K562 (cell line): ENCODE measurements around the gene PSD4. TPM values are rescaled to one million over a fixed set of nuclear protein-coding genes. Genes with fewer than 3 reads are reported as not detected.

Experiments
- ATAC-seq: fragments of 200-7000 bp; cut with Tn5 transposase; 3 replicates; pipeline ENCODE4 v1.9.1; 2020; ENCODE audit warnings: moderate library complexity
- BruUV-seq: library from RNA; stranded (reverse); fragments of 400-500 nt; replicated peaks from 2 replicates; lab custom pipeline; 2021; lab: Mats Ljungman, UMichigan
- CTCF ChIA-PET: fragments of 300-600 bp; formaldehyde crosslinking; extraction: SDS; loops from one replicate; lab custom pipeline; 2021; ENCODE audit warnings: low intra/inter-chr PET ratio; lab: Yijun Ruan, JAX
- POLR2A ChIA-PET: fragments of 300-600, 350-650 bp; sonication (Branson Sonifier 250); formaldehyde crosslinking; extraction: SDS; loops from one replicate; lab custom pipeline; 2021; ENCODE audit warnings: antibody characterized with exemption, inconsistent platforms; lab: Yijun Ruan, JAX
- DNase-seq, 4 experiments: peaks; one replicate each; pipeline versions ENCODE4 v3.0.0 to v3.0.0-alpha.2; 2011 to 2018; ENCODE audit warnings: low spot score in 3 of 4, mixed read lengths in 3 of 4; ENCODE audit errors: extremely low read depth in 1 of 4
- FAIRE-seq: peaks from 2 replicates; lab custom pipeline; 2011; peaks lifted over from hg19 to GRCh38; lab: Jason Lieb, UNC
- H2AFZ ChIP-seq: 2 replicates; pipeline ENCODE4 v1.6.0; 2011; ENCODE audit warnings: low read depth, low read length, control low read depth, inconsistent platforms
- H3K27ac ChIP-seq: fragments of 200-600 bp; 3 replicates; pipeline ENCODE4 v1.8.0; 2011; ENCODE audit warnings: low read depth, mild to moderate bottlenecking, control low read depth, inconsistent platforms, low read length, moderate library complexity, mixed read lengths; ENCODE audit errors: extremely low read depth
- H3K27me3 ChIP-seq, 2 experiments: fragments of 300-600 bp in 1 of 2; 2 replicates in 1 of 2; 3 replicates in 1 of 2; pipeline versions ENCODE4 v1.6.0 to v1.8.0; 2011; ENCODE audit warnings: inconsistent platforms in 2 of 2, low read length in 2 of 2, mild to moderate bottlenecking in 1 of 2, mixed read lengths in 1 of 2, moderate library complexity in 1 of 2; ENCODE audit not compliant: control insufficient read depth in 2 of 2, insufficient read depth in 2 of 2
- H3K36me3 ChIP-seq: fragments of 300-600 bp; 3 replicates; pipeline ENCODE4 v1.8.0; 2011; ENCODE audit warnings: mild to moderate bottlenecking, low read length, inconsistent platforms; ENCODE audit not compliant: control insufficient read depth, insufficient read depth
- H3K4me1 ChIP-seq, 2 experiments: fragments of 200-600 bp in 1 of 2; replicated peaks in 1 of 2; 2 replicates in 1 of 2; 3 replicates in 1 of 2; pipeline versions ENCODE4 v1.5.1 to v1.8.0; 2011; ENCODE audit warnings: inconsistent platforms in 2 of 2, low read length in 2 of 2, mild to moderate bottlenecking in 1 of 2, mixed read lengths in 1 of 2, moderate library complexity in 1 of 2; ENCODE audit not compliant: control insufficient read depth in 2 of 2, insufficient read depth in 2 of 2
- H3K4me2 ChIP-seq: 2 replicates; pipeline ENCODE4 v1.6.1; 2011; ENCODE audit warnings: low read length, control low read depth, inconsistent platforms, mixed read lengths; ENCODE audit not compliant: insufficient read depth
- H3K4me3 ChIP-seq: fragments of 200-600 bp; sonication (generic), shearing (Covaris generic); 2 replicates; pipeline ENCODE4 v1.5.1; 2016; ENCODE audit warnings: control low read depth, inconsistent platforms
- H3K79me2 ChIP-seq: fragments of 200-600 bp; 3 replicates; pipeline ENCODE4 v1.8.0; 2011; ENCODE audit warnings: low read length, inconsistent platforms; ENCODE audit not compliant: control insufficient read depth, insufficient read depth
- H3K9ac ChIP-seq, 2 experiments: 2 replicates each; pipeline versions ENCODE4 v1.6.0 to v1.6.1; 2011; ENCODE audit warnings: low read depth in 2 of 2, low read length in 2 of 2, control low read depth in 1 of 2, inconsistent platforms in 1 of 2, mild to moderate bottlenecking in 1 of 2, mixed read lengths in 1 of 2; ENCODE audit not compliant: insufficient read depth in 1 of 2
- H3K9me1 ChIP-seq: one replicate; pipeline ENCODE4 v1.6.0; 2011; ENCODE audit warnings: inconsistent platforms, mild to moderate bottlenecking, low read length, moderate library complexity; ENCODE audit not compliant: control insufficient read depth, insufficient read depth
- H3K9me3 ChIP-seq: replicated peaks from 2 replicates; pipeline ENCODE4 v1.5.1; 2011; ENCODE audit warnings: low read depth, low read length, inconsistent platforms; ENCODE audit not compliant: control insufficient read depth, insufficient read depth
- H4K20me1 ChIP-seq: replicated peaks from 2 replicates; pipeline ENCODE4 v1.6.1; 2011; ENCODE audit warnings: low read length, inconsistent platforms, mixed read lengths; ENCODE audit not compliant: control insufficient read depth, insufficient read depth
- AFF4 ChIP-seq: sonication (generic); formaldehyde crosslinking; IDR thresholded peaks from 2 replicates; pipeline ENCODE4 v1.8.0; 2023; ENCODE audit warnings: mild to moderate bottlenecking, missing genetic modification reagents
- CBFA2T2 ChIP-seq: fragments of 450-650 bp; conservative IDR thresholded peaks from 2 replicates; pipeline ENCODE4 v1.6.1; 2017; ENCODE audit warnings: mild to moderate bottlenecking
- CHD1 ChIP-seq: fragments of 200-600 bp; sonication (generic); IDR thresholded peaks from one replicate; pipeline ENCODE4 v1.6.1; 2012; ENCODE audit warnings: mild to moderate bottlenecking, moderate library complexity, low read length, inconsistent platforms
- COPS2 ChIP-seq: fragments of 450-650 bp; conservative IDR thresholded peaks from 2 replicates; pipeline ENCODE4 v1.6.1; 2016; ENCODE audit warnings: mild to moderate bottlenecking, moderate library complexity
- CREB1 ChIP-seq, 2 experiments: sonication (generic) in 1 of 2; formaldehyde crosslinking in 1 of 2; IDR thresholded peaks; 2 replicates each; pipeline versions ENCODE4 v1.6.1 to v1.8.0; 2012 to 2022; ENCODE audit warnings: inconsistent platforms in 1 of 2, mild to moderate bottlenecking in 1 of 2, missing genetic modification reagents in 1 of 2, moderate library complexity in 1 of 2
- FOXP4 ChIP-seq: sonication (generic); formaldehyde crosslinking; IDR thresholded peaks from 2 replicates; pipeline ENCODE4 v1.8.0; 2022; ENCODE audit warnings: mild to moderate bottlenecking, missing genetic modification reagents, borderline replicate concordance
- HDGF ChIP-seq: fragments of 450-650 bp; IDR thresholded peaks from 2 replicates; pipeline ENCODE4 v1.6.1; 2016
- JUN ChIP-seq, 2 experiments: sonication (generic) in 1 of 2; formaldehyde crosslinking in 1 of 2; IDR thresholded peaks; 2 replicates each; pipeline versions ENCODE4 v1.6.1 to v1.8.0; 2012 to 2022; ENCODE audit warnings: borderline replicate concordance in 2 of 2, mild to moderate bottlenecking in 2 of 2, improper control_type of control experiment in 1 of 2, low read depth in 1 of 2, low read length in 1 of 2, missing genetic modification reagents in 1 of 2
- NRF1 ChIP-seq, 2 experiments: fragments of 450-650 bp; IDR thresholded peaks in 1 of 2; conservative IDR thresholded peaks in 1 of 2; 2 replicates each; pipeline ENCODE4 v1.6.1; 2014; ENCODE audit warnings: mild to moderate bottlenecking in 2 of 2
- POLR2A ChIP-seq: fragments of 450-650 bp; conservative IDR thresholded peaks from 2 replicates; pipeline ENCODE4 v1.6.1; 2016
- TAL1 ChIP-seq: fragments of 450-650 bp; IDR thresholded peaks from 2 replicates; pipeline ENCODE4 v1.6.1; 2016; ENCODE audit warnings: mild to moderate bottlenecking
- TSC22D4 ChIP-seq: fragments of 450-650 bp; IDR thresholded peaks from 2 replicates; pipeline ENCODE4 v1.6.1; 2016; ENCODE audit warnings: missing genetic modification characterization, missing biosample characterization, control low read depth
- ZNF124 ChIP-seq: sonication (generic); formaldehyde crosslinking; IDR thresholded peaks from 2 replicates; pipeline ENCODE4 v1.8.1; 2022; ENCODE audit warnings: missing genetic modification reagents
- WGBS: fragments of 100-300 bp; shearing (Covaris generic); methylation state at CpG from one replicate; pipeline ENCODE4 v1.1.6; 2016; ENCODE audit warnings: low coverage, mixed read lengths; ENCODE audit not compliant: insufficient coverage; ENCODE audit errors: missing lambda C conversion rate; 5-methylcytosine and 5-hydroxymethylcytosine counted together
- in situ Hi-C: fragments of 300-500 bp; cut with MboI; formaldehyde crosslinking; loops from 4 replicates; pipeline ENCODE4 v1.15.0; 2018; ENCODE audit warnings: inconsistent platforms, mixed read lengths
- intact Hi-C: fragments of 100-400 bp; cut with micrococcal nuclease; formaldehyde crosslinking; loops from 2 replicates; pipeline ENCODE4 v1.14.2; 2022
- polyA plus RNA-seq, 8 experiments: library from polyadenylated mRNA; depleted of rRNA in 4 of 8; stranded (reverse) in 5 of 8; unstranded in 3 of 8; fragments of >200 nt; fragmentation: Nextera tagmentation in 2 of 8; fragmentation: Illumina TruSeq in 1 of 8; extraction: Ambion mirVana in 2 of 8; extraction: Trizol in 1 of 8; gene quantifications; 2 replicates each; pipeline versions ENCODE4 v1.2.1 to v1.2.3, GENCODE V29; 2011 to 2014; ENCODE audit warnings: inconsistent platforms in 1 of 8, missing spikeins in 1 of 8
- total RNA-seq, 7 experiments: library from RNA; depleted of rRNA in 6 of 7; stranded (reverse); fragments of >200 nt in 6 of 7; fragmentation: Illumina TruSeq in 2 of 7; extraction: Trizol in 2 of 7; gene quantifications; 2 replicates each; pipeline versions ENCODE4 v1.2.1 to v1.2.3, GENCODE V29; 2011 to 2021; ENCODE audit warnings: low replicate concordance in 1 of 7
- TF ChIP-seq, protein P1 (sequence below): fragments of 450-650 bp; IDR thresholded peaks from 2 replicates; pipeline ENCODE4 v1.6.1; 2017; ENCODE audit warnings: antibody characterized with exemption

Gene PSD4
- total and polyA plus RNA-seq, 9 of the 15 experiments (the other 6 are each of a cell fraction or from before 2014, with no cell fraction given) = 0.46 to 54.0 (median 20.8) TPM

GRCh38 chr2:113190871-113191270, 17.1 kb downstream of the PSD4 start:
- H3K9me3 ChIP-seq = no peaks in the 10 kb centered on the region
- H3K79me2 ChIP-seq = no peaks in the 10 kb centered on the region
- no TSS peak for BruUV-seq
- ATAC-seq (no peak), DNase-seq (no peak), FAIRE-seq (no peak)
- H3K27ac ChIP-seq = no peak overlapping the region
- H3K27me3 ChIP-seq = no peaks in the 10 kb centered on the region
- H3K9ac ChIP-seq = no peak overlapping the region
- WGBS = 61% methylated on average over 1 of the region's 1 CpG
- no peak overlapping the region for H2AFZ ChIP-seq
- H3K4me3 ChIP-seq = no peak overlapping the region
- CTCF ChIA-PET = no interaction called here
- no peak overlapping the region for H3K4me2 ChIP-seq
- TF ChIP-seq ZNF124 (CRISPR knock-in tag) (no peak), JUN (IDR thresholded peaks at IDR 0.05; ENCODE audit: borderline replicate concordance, low read depth, low read length) (no peak), JUN (CRISPR knock-in tag; IDR thresholded peaks at IDR 0.05; ENCODE audit: borderline replicate concordance) (no peak), TAL1 (no peak), POLR2A (no peak), CREB1 (IDR thresholded peaks at IDR 0.05) (no peak), CREB1 (CRISPR knock-in tag; IDR thresholded peaks at IDR 0.05) (no peak), FOXP4 (CRISPR knock-in tag) (no peak), NRF1 (conservative IDR thresholded peaks at IDR 0.05 in 1 of 2, IDR thresholded peaks at IDR 0.05 in 1 of 2) (no peak), CHD1 (no peak), AFF4 (CRISPR knock-in tag) (no peak), HDGF (no peak), COPS2 (no peak), CBFA2T2 (no peak), TSC22D4 (tag) (no peak)
- TF ChIP-seq, protein P1, sequence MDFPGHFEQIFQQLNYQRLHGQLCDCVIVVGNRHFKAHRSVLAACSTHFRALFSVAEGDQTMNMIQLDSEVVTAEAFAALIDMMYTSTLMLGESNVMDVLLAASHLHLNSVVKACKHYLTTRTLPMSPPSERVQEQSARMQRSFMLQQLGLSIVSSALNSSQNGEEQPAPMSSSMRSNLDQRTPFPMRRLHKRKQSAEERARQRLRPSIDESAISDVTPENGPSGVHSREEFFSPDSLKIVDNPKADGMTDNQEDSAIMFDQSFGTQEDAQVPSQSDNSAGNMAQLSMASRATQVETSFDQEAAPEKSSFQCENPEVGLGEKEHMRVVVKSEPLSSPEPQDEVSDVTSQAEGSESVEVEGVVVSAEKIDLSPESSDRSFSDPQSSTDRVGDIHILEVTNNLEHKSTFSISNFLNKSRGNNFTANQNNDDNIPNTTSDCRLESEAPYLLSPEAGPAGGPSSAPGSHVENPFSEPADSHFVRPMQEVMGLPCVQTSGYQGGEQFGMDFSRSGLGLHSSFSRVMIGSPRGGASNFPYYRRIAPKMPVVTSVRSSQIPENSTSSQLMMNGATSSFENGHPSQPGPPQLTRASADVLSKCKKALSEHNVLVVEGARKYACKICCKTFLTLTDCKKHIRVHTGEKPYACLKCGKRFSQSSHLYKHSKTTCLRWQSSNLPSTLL = no peak
- intact Hi-C loops (no loop called here), in situ Hi-C loops (no loop called here)
- POLR2A ChIA-PET = interaction anchor here (0.7 kb wide), 1 partner anchor 10 kb away, joined by 3 read pairs; no protein-coding TSS in a partner anchor
- H3K36me3 ChIP-seq = peaks cover 52% of the 10 kb centered on the region; the same call in 2 of the 3 replicates
- peaks cover 3% of the 10 kb centered on the region for H3K9me1 ChIP-seq
- H4K20me1 ChIP-seq = no peaks in the 10 kb centered on the region
- H3K4me1 ChIP-seq = no peaks in the 10 kb centered on the region
